H1 (cell line): ENCODE results near the gene CERS1. TPM values are rescaled to one million over a fixed set of nuclear protein-coding genes. Genes with fewer than 3 reads are reported as not detected.

Experiments used
- CTCF ChIA-PET: fragments of 300-600 bp; sonication (Branson Sonifier 250); formaldehyde crosslinking; loops from one replicate; lab custom pipeline; 2021; ENCODE audit not compliant: partially characterized antibody; lab: Charles Lee
- POLR2A ChIA-PET: fragments of 300-600 bp; sonication (Branson Sonifier 250); formaldehyde crosslinking; loops from one replicate; lab custom pipeline; 2021; ENCODE audit warnings: inconsistent platforms; ENCODE audit not compliant: partially characterized antibody; lab: Charles Lee
- DNase-seq, 2 experiments: peaks; one replicate each; pipeline versions ENCODE4 v3.0.0 to v3.0.0-alpha.2; 2010 to 2022; ENCODE audit warnings: low spot score in 2 of 2, low read depth in 1 of 2, mixed read lengths in 1 of 2
- FAIRE-seq: peaks from 2 replicates; lab custom pipeline; 2011; peaks lifted over from hg19 to GRCh38; lab: Jason Lieb, UNC
- H2AFZ ChIP-seq: 2 replicates; pipeline ENCODE4 v1.8.1; 2012; ENCODE audit warnings: low read length, inconsistent platforms
- H2AK5ac ChIP-seq: 2 replicates; pipeline ENCODE4 v1.6.1; 2013; ENCODE audit warnings: low read depth, low read length
- H2BK120ac ChIP-seq: replicated peaks from 2 replicates; pipeline ENCODE3; 2013; ENCODE audit warnings: low read depth, low read length, inconsistent platforms
- H2BK12ac ChIP-seq: 2 replicates; pipeline ENCODE4 v1.6.1; 2013; ENCODE audit warnings: low read depth, low read length
- H2BK15ac ChIP-seq: 2 replicates; pipeline ENCODE4 v1.6.1; 2013; ENCODE audit warnings: low read length
- H2BK20ac ChIP-seq: 2 replicates; pipeline ENCODE4 v1.6.1; 2013; ENCODE audit warnings: low read length
- H2BK5ac ChIP-seq: 2 replicates; pipeline ENCODE4 v1.6.1; 2013; ENCODE audit warnings: low read depth, low read length
- H3K14ac ChIP-seq: 2 replicates; pipeline ENCODE4 v1.6.1; 2013; ENCODE audit warnings: inconsistent platforms; ENCODE audit not compliant: insufficient read length
- H3K18ac ChIP-seq: 2 replicates; pipeline ENCODE4 v1.6.1; 2013; ENCODE audit warnings: low read length; ENCODE audit errors: extremely low read depth
- H3K23ac ChIP-seq: 2 replicates; pipeline ENCODE4 v1.6.1; 2013; ENCODE audit warnings: inconsistent platforms; ENCODE audit not compliant: insufficient read length
- H3K23me2 ChIP-seq: 2 replicates; pipeline ENCODE4 v1.6.1; 2013; ENCODE audit warnings: low read depth, low read length
- H3K27ac ChIP-seq: 2 replicates; pipeline ENCODE4 v1.6.1; 2011; ENCODE audit warnings: low read depth, low read length, inconsistent platforms
- H3K27me3 ChIP-seq, 4 experiments: replicated peaks in 1 of 4; 1 replicate in 1 of 4; 2 replicates in 3 of 4; pipeline versions ENCODE4 v1.6.1 to v1.8.1; 2011 to 2013; ENCODE audit warnings: low read length in 3 of 4, mild to moderate bottlenecking in 3 of 4, inconsistent platforms in 2 of 4, mixed read lengths in 2 of 4, moderate library complexity in 1 of 4; ENCODE audit not compliant: control insufficient read depth in 3 of 4, insufficient read depth in 3 of 4; ENCODE audit errors: extremely low read depth in 1 of 4
- H3K36me3 ChIP-seq, 4 experiments: 2 replicates each; pipeline versions ENCODE4 v1.6.1 to v1.8.1; 2011 to 2013; ENCODE audit warnings: mild to moderate bottlenecking in 4 of 4, low read length in 3 of 4, moderate library complexity in 2 of 4, control low read depth in 1 of 4, inconsistent platforms in 1 of 4; ENCODE audit not compliant: insufficient read depth in 4 of 4, control insufficient read depth in 2 of 4
- H3K4ac ChIP-seq: replicated peaks from 2 replicates; pipeline ENCODE3; 2013; ENCODE audit warnings: low read length, low read depth, mixed read lengths, inconsistent platforms; ENCODE audit not compliant: insufficient read length
- H3K4me1 ChIP-seq, 4 experiments: replicated peaks in 1 of 4; 1 replicate in 1 of 4; 2 replicates in 3 of 4; pipeline versions ENCODE4 v1.6.1 to v1.8.1; 2011 to 2013; ENCODE audit warnings: low read length in 3 of 4, inconsistent platforms in 2 of 4, mixed read lengths in 1 of 4; ENCODE audit not compliant: insufficient read depth in 4 of 4, control insufficient read depth in 3 of 4
- H3K4me2 ChIP-seq, 2 experiments: 2 replicates each; pipeline versions ENCODE4 v1.6.1 to v1.8.1; 2011 to 2013; ENCODE audit warnings: low read depth in 2 of 2, low read length in 2 of 2, control low read depth in 1 of 2, inconsistent platforms in 1 of 2, mild to moderate bottlenecking in 1 of 2; ENCODE audit not compliant: insufficient read depth in 1 of 2
- H3K4me3 ChIP-seq, 4 experiments: fragments of 200-600, 300-600 bp in 1 of 4; sonication (generic), shearing (Covaris generic), sonication (Bioruptor Twin) in 1 of 4; 2 replicates each; pipeline versions ENCODE4 v1.5.1 to v1.8.1; 2011 to 2016; ENCODE audit warnings: low read length in 4 of 4, low read depth in 3 of 4, control low read depth in 2 of 4, inconsistent platforms in 2 of 4, mild to moderate bottlenecking in 2 of 4, mixed read lengths in 1 of 4, moderate library complexity in 1 of 4; ENCODE audit not compliant: insufficient read depth in 2 of 4; ENCODE audit errors: extremely low read depth in 1 of 4
- H3K56ac ChIP-seq: replicated peaks from 2 replicates; pipeline ENCODE3; 2013; ENCODE audit warnings: low read depth, mild to moderate bottlenecking, mixed read lengths, low read length, inconsistent platforms; ENCODE audit not compliant: insufficient read length
- H3K79me1 ChIP-seq: 2 replicates; pipeline ENCODE4 v1.6.1; 2013; ENCODE audit warnings: low read depth, low read length, control low read depth
- H3K79me2 ChIP-seq, 2 experiments: 2 replicates each; pipeline versions ENCODE4 v1.6.1 to v1.8.1; 2012 to 2013; ENCODE audit warnings: low read length in 2 of 2, mild to moderate bottlenecking in 2 of 2, inconsistent platforms in 1 of 2; ENCODE audit not compliant: insufficient read depth in 2 of 2, control insufficient read depth in 1 of 2
- H3K9ac ChIP-seq, 4 experiments: replicated peaks in 1 of 4; 1 replicate in 1 of 4; 2 replicates in 3 of 4; pipeline versions ENCODE4 v1.6.1 to v1.8.1; 2011 to 2013; ENCODE audit warnings: low read depth in 3 of 4, low read length in 3 of 4, control low read depth in 2 of 4, mild to moderate bottlenecking in 2 of 4, moderate library complexity in 2 of 4, inconsistent platforms in 1 of 4; ENCODE audit errors: extremely low read depth in 1 of 4
- H3K9me3 ChIP-seq, 2 experiments: 2 replicates each; pipeline versions ENCODE4 v1.6.1 to v1.8.1; 2012 to 2013; ENCODE audit warnings: mild to moderate bottlenecking in 2 of 2, moderate library complexity in 2 of 2, control low read depth in 1 of 2, inconsistent platforms in 1 of 2, low read depth in 1 of 2, low read length in 1 of 2, mixed read lengths in 1 of 2; ENCODE audit not compliant: insufficient read depth in 2 of 2
- H4K20me1 ChIP-seq, 2 experiments: replicated peaks in 1 of 2; 2 replicates each; pipeline versions ENCODE3 to v1.8.1; 2011 to 2013; ENCODE audit warnings: inconsistent platforms in 2 of 2, low read length in 2 of 2, mild to moderate bottlenecking in 1 of 2; ENCODE audit not compliant: insufficient read depth in 2 of 2, control insufficient read depth in 1 of 2
- H4K5ac ChIP-seq: 2 replicates; pipeline ENCODE4 v1.6.1; 2013; ENCODE audit warnings: low read length, low read depth, mixed read lengths, inconsistent platforms; ENCODE audit not compliant: insufficient read length
- H4K8ac ChIP-seq: 2 replicates; pipeline ENCODE4 v1.8.0; 2013; ENCODE audit warnings: mild to moderate bottlenecking, moderate library complexity, low read length, inconsistent platforms; ENCODE audit not compliant: insufficient read depth; ENCODE audit errors: extremely low read depth
- H4K91ac ChIP-seq: replicated peaks from 2 replicates; pipeline ENCODE3; 2013; ENCODE audit warnings: low read length, mixed read lengths, inconsistent platforms; ENCODE audit not compliant: insufficient read length
- CHD2 ChIP-seq: IDR thresholded peaks from 2 replicates; pipeline ENCODE4 v1.6.1; 2012; ENCODE audit warnings: low read length, improper control_type of control experiment
- JUND ChIP-seq: IDR thresholded peaks from 2 replicates; pipeline ENCODE4 v1.6.1; 2011; ENCODE audit warnings: mild to moderate bottlenecking, improper control_type of control experiment, low read length
- POLR2A ChIP-seq, 2 experiments: IDR thresholded peaks; 1 replicate in 1 of 2; 2 replicates in 1 of 2; pipeline ENCODE4 v1.6.1; 2011; ENCODE audit warnings: low read depth in 2 of 2, low read length in 2 of 2, mild to moderate bottlenecking in 2 of 2; ENCODE audit errors: control extremely low read depth in 1 of 2
- RBBP5 ChIP-seq: IDR thresholded peaks from 2 replicates; pipeline ENCODE4 v1.7.1; 2012; ENCODE audit warnings: low read depth, mild to moderate bottlenecking, inconsistent platforms, low read length, moderate library complexity, borderline replicate concordance
- SP2 ChIP-seq: IDR thresholded peaks from 2 replicates; pipeline ENCODE4 v1.6.1; 2012; ENCODE audit warnings: mild to moderate bottlenecking, low read length, inconsistent platforms
- WGBS, 2 experiments: shearing (Covaris generic) in 1 of 2; methylation state at CpG; one replicate each; pipeline versions ENCODE4 v1.1.6 to v1.1.7; 2013 to 2015; ENCODE audit warnings: low lambda C conversion rate in 2 of 2, mixed read lengths in 2 of 2, inconsistent platforms in 1 of 2, low coverage in 1 of 2, missing lambda C conversion rate in 1 of 2; ENCODE audit not compliant: insufficient replicate concordance in 2 of 2, insufficient coverage in 1 of 2, insufficient read length in 1 of 2; ENCODE audit errors: extremely low coverage in 1 of 2, missing lambda C conversion rate in 1 of 2; 5-methylcytosine and 5-hydroxymethylcytosine counted together
- polyA plus RNA-seq, 7 experiments: library from polyadenylated mRNA; depleted of rRNA in 3 of 7; stranded (reverse) in 5 of 7; unstranded in 2 of 7; fragments of >200 nt in 5 of 7; fragments of 200-250 nt in 2 of 7; gene quantifications; 1 replicate in 5 of 7; 2 replicates in 1 of 7; 4 replicates in 1 of 7; pipeline versions ENCODE4 v1.2.1 to v1.2.3, GENCODE V29; 2011 to 2013; ENCODE audit warnings: missing spikeins in 2 of 7, mixed read lengths in 2 of 7
- total RNA-seq: library from RNA; stranded (reverse); fragmentation: NEBNext Ultra II Directional; extraction: Animal tissue kit (Norgen Biotek cat#: 25700); gene quantifications from 2 replicates; pipeline ENCODE4 v1.2.1, GENCODE V29; 2021

CERS1 gene
- total and polyA plus RNA-seq, 2 of the 8 experiments (the other 6 are each of a cell fraction or from before 2014, with no cell fraction given) = 18.6 to 51.0 TPM

DNA sequence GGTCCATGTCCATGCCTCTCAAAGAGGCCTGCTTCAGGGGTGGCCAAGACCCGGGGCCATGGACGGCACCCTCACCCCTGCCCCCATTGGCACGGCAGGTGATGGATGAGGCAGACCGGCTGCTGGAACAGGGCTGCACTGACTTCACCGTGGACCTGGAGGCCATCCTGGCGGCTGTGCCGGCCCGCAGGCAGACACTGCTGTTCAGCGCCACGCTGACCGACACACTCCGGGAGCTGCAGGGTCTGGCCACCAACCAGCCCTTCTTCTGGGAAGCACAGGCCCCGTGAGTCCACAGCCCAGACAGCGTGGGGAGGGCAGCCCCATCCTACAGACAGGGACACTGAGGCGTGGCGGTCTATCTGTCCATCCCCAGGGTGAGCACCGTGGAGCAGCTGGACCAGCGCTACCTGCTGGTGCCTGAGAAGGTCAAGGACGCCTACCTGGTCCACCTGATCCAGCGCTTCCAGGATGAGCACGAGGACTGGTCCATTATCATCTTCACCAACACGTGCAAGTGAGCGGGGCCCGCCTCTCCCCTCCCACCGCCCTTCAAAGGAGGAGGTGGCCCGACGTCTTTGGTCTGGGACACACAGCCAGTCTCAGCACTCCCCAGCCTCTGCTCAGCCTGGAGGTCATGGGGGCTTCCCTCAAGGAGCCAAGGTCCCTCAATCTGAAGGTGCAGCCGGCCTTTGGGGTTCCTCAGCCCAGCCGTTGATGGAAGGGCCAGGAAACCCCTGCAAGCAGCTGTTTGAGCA lies 26.4 kb upstream of the CERS1 start:
- peaks cover 0 to 9% (median 6%) of the 10 kb centered on the region in 4 experiments; a peak in 6 of 7 replicates for H3K4me1 ChIP-seq
- H4K5ac ChIP-seq = no peak overlapping the region
- no peak overlapping the region for H2BK20ac ChIP-seq
- H2AK5ac ChIP-seq = no peak overlapping the region
- H3K79me1 ChIP-seq = peaks cover 10% of the 10 kb centered on the region
- H2BK120ac ChIP-seq = no peak overlapping the region
- no peak overlapping the region for H3K14ac ChIP-seq
- no peaks in the 10 kb centered on the region for H3K9me3 ChIP-seq
- no peaks in the 10 kb centered on the region for H3K27me3 ChIP-seq
- H3K23ac ChIP-seq = no peak overlapping the region
- H3K56ac ChIP-seq = no peak overlapping the region
- H3K9ac ChIP-seq = no peak overlapping the region
- H3K36me3 ChIP-seq = peaks cover 5 to 32% (median 14%) of the 10 kb centered on the region in 4 experiments; a peak in 7 of 8 replicates
- FAIRE-seq = no peak
- no peak for DNase-seq
- no peak overlapping the region for H3K27ac ChIP-seq
- no peak overlapping the region for H3K4me2 ChIP-seq
- WGBS, 2 experiments = 93% methylated on average over 21 of the region's 29 CpGs; no CpG with 5 or more reads in 1 of the 2 experiments
- ChIA-PET CTCF (interaction anchor here (0.9 to 1.1 kb wide), 2 partner anchors 25 to 65 kb away, joined by 4 read pairs; no protein-coding TSS in a partner anchor), POLR2A (interaction anchor here (0.7 to 6.7 kb wide), 7 partner anchors 9 to 64 kb away, joined by 3 to 94 read pairs (median 4); partner anchors contain the start of gene CERS1)
- H3K4me3 ChIP-seq = no peak overlapping the region
- TF ChIP-seq SP2 (no peak), RBBP5 (no peak), POLR2A (IDR thresholded peaks at IDR 0.05; ENCODE audit: control extremely low read depth in 1 of 2, low read depth in 2 of 2, low read length in 2 of 2) (0 out of 3 replicates have a peak, but pooled peaks of 1 of the 2 experiments have one; percentile 5), JUND (no peak), CHD2 (no peak)
- H3K4ac ChIP-seq = no peak overlapping the region
- H2AFZ ChIP-seq = no peak overlapping the region
- H3K79me2 ChIP-seq = peaks cover 4 to 22% of the 10 kb centered on the region in 2 experiments; a peak in 3 of 4 replicates
- no peak overlapping the region for H2BK5ac ChIP-seq
- no peak overlapping the region for H3K18ac ChIP-seq
- H4K8ac ChIP-seq = no peak overlapping the region
- H4K91ac ChIP-seq = no peak overlapping the region
- H2BK15ac ChIP-seq = no peak overlapping the region
- H4K20me1 ChIP-seq = peaks cover under 1 to 18% of the 10 kb centered on the region in 2 experiments
- no peak overlapping the region for H2BK12ac ChIP-seq
- H3K23me2 ChIP-seq = peaks cover 15% of the 10 kb centered on the region
